Peyer's patch (tissue), 4 donors: Measurements from ENCODE around the gene LIF.

Experiments used
- CTCF ChIP-seq, 6 experiments: fragments of 450-650 bp in 4 of 6; fragments of 200-600 bp in 2 of 6; sonication (generic) in 1 of 6; IDR thresholded peaks; one replicate each; pipeline ENCODE4 v1.5.1; 2017 to 2019; ENCODE audit warnings: antibody characterized with exemption in 6 of 6, mild to moderate bottlenecking in 3 of 6, moderate library complexity in 1 of 6
- POLR2A ChIP-seq, 2 donors: fragments of 450-650 bp; IDR thresholded peaks; one replicate each; pipeline ENCODE4 v1.5.1; 2017; ENCODE audit warnings: antibody characterized with exemption in 2 of 2, mild to moderate bottlenecking in 2 of 2, moderate library complexity in 2 of 2

GRCh38 chr22:30293026-30293425 is 46.5 kb upstream of the LIF start:
- TF ChIP-seq CTCF (IDR thresholded peaks at IDR 0.05) (no peak), POLR2A (IDR thresholded peaks at IDR 0.05) (no peak)
